Naive thymus-derived CD4-positive, alpha-beta T cell (primary cell): ENCODE data around the gene ZC2HC1B. TPM values are rescaled to one million over a fixed set of nuclear protein-coding genes. Genes with fewer than 3 reads are reported as not detected.
"Not testable (repeated sequence)": the region's sequence is repeated elsewhere in the genome, so short reads cannot be mapped to it uniquely, and the experiment has no call there.

Experiments
- ATAC-seq: fragments of 150-1000 bp; cut with Tn5 transposase; 2 replicates; pipeline ENCODE4 v1.10.0; 2021; ENCODE audit warnings: mild to moderate bottlenecking, moderate library complexity
- CTCF ChIA-PET: fragments of 350-600 bp; sonication (Branson Sonifier 250); formaldehyde crosslinking; loops from one replicate; lab custom pipeline; 2021; ENCODE audit warnings: antibody characterized with exemption; lab: Charles Lee
- POLR2A ChIA-PET: fragments of 350-600 bp; sonication (Branson Sonifier 250); formaldehyde crosslinking; loops from one replicate; lab custom pipeline; 2021; ENCODE audit warnings: antibody characterized with exemption, inconsistent platforms; lab: Charles Lee
- DNase-seq, 9 donors: peaks; one replicate each; pipeline versions ENCODE4 v3.0.0 to v3.0.0-alpha.2; 2020 to 2022; ENCODE audit warnings: mixed read lengths in 1 of 9
- H3K27ac ChIP-seq: one replicate; pipeline ENCODE4 v1.7.0; 2013; ENCODE audit warnings: mild to moderate bottlenecking, low read depth, low read length, moderate library complexity
- H3K27me3 ChIP-seq, 2 donors: one replicate each; pipeline ENCODE4 v1.7.0; 2013; ENCODE audit warnings: low read length in 2 of 2, mild to moderate bottlenecking in 2 of 2, moderate library complexity in 2 of 2; ENCODE audit not compliant: control insufficient read depth in 2 of 2, insufficient read depth in 2 of 2
- H3K36me3 ChIP-seq, 3 experiments: 1 replicate in 2 of 3; 2 replicates in 1 of 3; pipeline ENCODE4 v1.7.0; 2013; ENCODE audit warnings: low read length in 3 of 3, mild to moderate bottlenecking in 3 of 3, moderate library complexity in 1 of 3; ENCODE audit not compliant: insufficient read depth in 3 of 3, control insufficient read depth in 2 of 3
- H3K4me1 ChIP-seq, 2 donors: one replicate each; pipeline ENCODE4 v1.7.0; 2013; ENCODE audit warnings: low read length in 2 of 2, mild to moderate bottlenecking in 2 of 2, moderate library complexity in 1 of 2; ENCODE audit not compliant: control insufficient read depth in 2 of 2, insufficient read depth in 2 of 2
- H3K4me3 ChIP-seq: 2 replicates; pipeline ENCODE4 v1.7.0; 2013; ENCODE audit warnings: mild to moderate bottlenecking, low read length
- H3K9me3 ChIP-seq, 3 experiments: 1 replicate in 2 of 3; 2 replicates in 1 of 3; pipeline ENCODE4 v1.7.0; 2013; ENCODE audit warnings: low read length in 3 of 3; ENCODE audit not compliant: control insufficient read depth in 2 of 3
- H3K27ac Mint-ChIP-seq, 9 donors: one replicate each; pipeline ENCODE4 v1.8.0; 2020 to 2022; ENCODE audit warnings: mixed read lengths in 9 of 9, mild to moderate bottlenecking in 8 of 9, moderate library complexity in 5 of 9, inconsistent platforms in 2 of 9
- H3K27me3 Mint-ChIP-seq, 5 donors: one replicate each; pipeline ENCODE4 v1.8.0; 2021 to 2022; ENCODE audit warnings: mixed read lengths in 5 of 5, mild to moderate bottlenecking in 1 of 5
- H3K36me3 Mint-ChIP-seq, 5 donors: one replicate each; pipeline ENCODE4 v1.8.0; 2020 to 2022; ENCODE audit warnings: mixed read lengths in 5 of 5, mild to moderate bottlenecking in 3 of 5, inconsistent platforms in 1 of 5
- H3K4me1 Mint-ChIP-seq, 7 donors: one replicate each; pipeline ENCODE4 v1.8.0; 2020 to 2022; ENCODE audit warnings: mixed read lengths in 7 of 7, mild to moderate bottlenecking in 3 of 7, inconsistent platforms in 1 of 7
- H3K4me3 Mint-ChIP-seq, 10 donors: one replicate each; pipeline ENCODE4 v1.8.0; 2020 to 2022; ENCODE audit warnings: mild to moderate bottlenecking in 10 of 10, mixed read lengths in 10 of 10, moderate library complexity in 6 of 10, inconsistent platforms in 2 of 10
- H3K9me3 Mint-ChIP-seq, 11 donors: one replicate each; pipeline ENCODE4 v1.8.0; 2020 to 2022; ENCODE audit warnings: mixed read lengths in 11 of 11, mild to moderate bottlenecking in 4 of 11, inconsistent platforms in 1 of 11, moderate library complexity in 1 of 11
- intact Hi-C, 2 donors: fragments of 100-400 bp; cut with micrococcal nuclease; formaldehyde crosslinking; loops; one replicate each; pipeline ENCODE4 v1.15.1; 2023
- polyA plus RNA-seq, 2 donors: library from polyadenylated mRNA; unstranded; fragments of 300-500 nt; fragmentation: Illumina TruSeq; gene quantifications; one replicate each; pipeline ENCODE4 v1.2.3, GENCODE V29; 2021
- total RNA-seq, 6 experiments: library from RNA in 5 of 6; stranded (reverse) in 5 of 6; gene quantifications; 1 replicate in 5 of 6; 2 replicates in 1 of 6; pipeline ENCODE4 v1.2.3 and lab custom pipeline; 2021 to 2026

ZC2HC1B gene
- total and polyA plus RNA-seq, 7 experiments from 2014 or later, result 0.49 TPM; not detected in 6

- Histone ChIP-seq H3K27me3 (no peaks in the 10 kb centered on the region), H3K9me3 (no peaks in the 10 kb centered on the region), H3K27ac (no peak overlapping the region), H3K36me3 (no peaks in the 10 kb centered on the region), H3K4me3 (no peak overlapping the region), H3K4me1 (no peaks in the 10 kb centered on the region)
- Mint-ChIP-seq H3K4me3 (no peak overlapping the region), H3K27me3 (peaks cover 0 to 2% (median 0%) of the 10 kb centered on the region in 5 donors), H3K4me1 (no peaks in the 10 kb centered on the region), H3K27ac (no peak overlapping the region), H3K9me3 (peaks cover 0 to 5% (median 0%) of the 10 kb centered on the region in 11 donors), H3K36me3 (peaks cover 0 to 29% (median 0%) of the 10 kb centered on the region in 5 donors)
- intact Hi-C loops, result no loop called here
- no peak for DNase-seq
- ChIA-PET POLR2A (no interaction called here), CTCF (interaction anchor here (0.6 kb wide), 1 partner anchor 1351 kb away, joined by 4 read pairs; no protein-coding TSS in a partner anchor)
- no peak for ATAC-seq
Observed at GRCh38 chr6:143901885-143902750, 37.8 kb downstream of the ZC2HC1B start.

GRCh38 chr6:143902827-143903226, 38.6 kb downstream of the ZC2HC1B start:
- no peak overlapping the region for H3K27ac ChIP-seq
- Mint-ChIP-seq H3K9me3 (peaks cover 0 to 5% (median 0%) of the 10 kb centered on the region in 11 donors), H3K27me3 (peaks cover 0 to 2% (median 0%) of the 10 kb centered on the region in 5 donors), H3K4me3 (no peak overlapping the region), H3K36me3 (peaks cover 0 to 29% (median 0%) of the 10 kb centered on the region in 5 donors), H3K27ac (no peak overlapping the region), H3K4me1 (no peaks in the 10 kb centered on the region)
- no peaks in the 10 kb centered on the region for H3K27me3 ChIP-seq
- POLR2A ChIA-PET, result no interaction called here
- CTCF ChIA-PET, result no interaction called here
- intact Hi-C loops, result no loop called here
- no peaks in the 10 kb centered on the region for H3K9me3 ChIP-seq
- ATAC-seq (no peak), DNase-seq (no peak)
- H3K36me3 ChIP-seq, result no peaks in the 10 kb centered on the region
- H3K4me3 ChIP-seq, result no peak overlapping the region
- H3K4me1 ChIP-seq, result no peaks in the 10 kb centered on the region

GRCh38 chr6:143911028-143911427, 46.8 kb downstream of the ZC2HC1B start:
- ATAC-seq (no peak), DNase-seq (no peak)
- ChIA-PET POLR2A (no interaction called here), CTCF (no interaction called here)
- Histone ChIP-seq H3K27me3 (no peaks in the 10 kb centered on the region), H3K36me3 (no peaks in the 10 kb centered on the region), H3K4me3 (no peak overlapping the region), H3K9me3 (peaks cover 0 to 11% (median 0%) of the 10 kb centered on the region in 3 experiments), H3K27ac (no peak overlapping the region), H3K4me1 (no peaks in the 10 kb centered on the region)
- Mint-ChIP-seq H3K27ac (no peak overlapping the region), H3K36me3 (peaks cover 3 to 66% (median 34%) of the 10 kb centered on the region in 5 donors), H3K27me3 (peaks cover 0 to 13% (median 0%) of the 10 kb centered on the region in 5 donors), H3K4me1 (no peaks in the 10 kb centered on the region), H3K9me3 (peaks cover 9 to 53% (median 24%) of the 10 kb centered on the region in 11 donors), H3K4me3 (no peak overlapping the region)
- intact Hi-C loops, result no loop called here

- Histone ChIP-seq H3K9me3 (peaks cover 0 to 11% (median 0%) of the 10 kb centered on the region in 3 experiments), H3K27ac (no peak overlapping the region), H3K36me3 (no peaks in the 10 kb centered on the region), H3K27me3 (no peaks in the 10 kb centered on the region), H3K4me3 (no peak overlapping the region), H3K4me1 (no peaks in the 10 kb centered on the region)
- ATAC-seq (no peak), DNase-seq (no peak)
- ChIA-PET CTCF (interaction anchor here (1.6 kb wide), 1 partner anchor 27 kb away, joined by 3 read pairs; no protein-coding TSS in a partner anchor), POLR2A (no interaction called here)
- Mint-ChIP-seq H3K9me3 (peaks cover 13 to 63% (median 28%) of the 10 kb centered on the region in 11 donors), H3K4me3 (no peak overlapping the region), H3K27ac (no peak overlapping the region), H3K4me1 (no peaks in the 10 kb centered on the region), H3K36me3 (peaks cover 3 to 76% (median 42%) of the 10 kb centered on the region in 5 donors), H3K27me3 (peaks cover 0 to 11% (median 0%) of the 10 kb centered on the region in 5 donors)
- intact Hi-C loops, result no loop called here
Observed at GRCh38 chr6:143912671-143913070, 48.4 kb downstream of the ZC2HC1B start.

GRCh38 chr6:143917026-143917425, 52.8 kb downstream of the ZC2HC1B start:
- DNase-seq, H3K4me3 ChIP-seq, H3K9me3 ChIP-seq, H3K27me3 ChIP-seq, ATAC-seq, H3K36me3 ChIP-seq, H3K4me1 Mint-ChIP-seq, H3K4me1 ChIP-seq, H3K27ac Mint-ChIP-seq, CTCF ChIA-PET, POLR2A ChIA-PET, H3K27ac ChIP-seq, intact Hi-C loops, H3K27me3 Mint-ChIP-seq, H3K4me3 Mint-ChIP-seq: not testable (repeated sequence)
- Mint-ChIP-seq H3K36me3 (peaks cover 2 to 62% (median 38%) of the 10 kb centered on the region in 5 donors), H3K9me3 (peaks cover 11 to 64% (median 21%) of the 10 kb centered on the region in 11 donors)

GRCh38 chr6:143928853-143929252, 64.6 kb downstream of the ZC2HC1B start:
- H3K27ac ChIP-seq, result no peak overlapping the region
- no peak overlapping the region for H3K4me3 Mint-ChIP-seq
- intact Hi-C loops, result no loop called here
- H3K9me3 ChIP-seq, result no peaks in the 10 kb centered on the region
- H3K27ac Mint-ChIP-seq, result no peak overlapping the region
- peaks cover 0 to 20% (median 0%) of the 10 kb centered on the region in 5 donors for H3K27me3 Mint-ChIP-seq
- H3K4me1 Mint-ChIP-seq, result peaks cover 0 to 2% (median 0%) of the 10 kb centered on the region in 7 donors
- no peak overlapping the region for H3K4me3 ChIP-seq
- no peak for DNase-seq
- no peaks in the 10 kb centered on the region for H3K27me3 ChIP-seq
- H3K36me3 Mint-ChIP-seq, result peaks cover 0 to 38% (median 22%) of the 10 kb centered on the region in 5 donors
- H3K36me3 ChIP-seq, result no peaks in the 10 kb centered on the region
- no peaks in the 10 kb centered on the region for H3K4me1 ChIP-seq
- ATAC-seq, result no peak
- CTCF ChIA-PET, result no interaction called here
- POLR2A ChIA-PET, result no interaction called here
- peaks cover 8 to 38% (median 20%) of the 10 kb centered on the region in 11 donors for H3K9me3 Mint-ChIP-seq
